SK-N-SH treated with all-trans-retinoic acid at 6 μM for 48 hours (cell line): ENCODE measurements around the gene STOM.

Source experiments
- ARNTL ChIP-seq: fragments of 450-650 bp; formaldehyde crosslinking; IDR thresholded peaks from 2 replicates; pipeline ENCODE4 v1.5.0; 2020; ENCODE audit warnings: low read depth, mild to moderate bottlenecking, moderate library complexity, borderline replicate concordance
- ISL1 ChIP-seq: fragments of 250-450 bp; sonication (Bioruptor Pico); IDR thresholded peaks from 2 replicates; pipeline ENCODE4 v2.1.2; 2022; ENCODE audit warnings: mild to moderate bottlenecking, moderate library complexity
- OSR1 ChIP-seq: fragments of 250-450 bp; sonication (Bioruptor Pico); IDR thresholded peaks from 2 replicates; pipeline ENCODE4 v1.8.0; 2022; ENCODE audit warnings: moderate library complexity, mild to moderate bottlenecking, inconsistent platforms
- PATZ1 ChIP-seq: fragments of 250-450 bp; sonication (Bioruptor Pico); IDR thresholded peaks from 2 replicates; pipeline ENCODE4 v1.8.0; 2020; ENCODE audit warnings: mild to moderate bottlenecking, moderate library complexity, borderline replicate concordance
- POU6F1 ChIP-seq: fragments of 250-450 bp; sonication (Bioruptor Pico); IDR thresholded peaks from 2 replicates; pipeline ENCODE4 v1.8.0; 2021; ENCODE audit warnings: low read depth, mild to moderate bottlenecking, moderate library complexity, borderline replicate concordance
- RARB ChIP-seq: fragments of 250-450 bp; sonication (Bioruptor Pico); IDR thresholded peaks from 2 replicates; pipeline ENCODE4 v1.8.0; 2021; ENCODE audit warnings: mild to moderate bottlenecking, moderate library complexity
- ZC3H10 ChIP-seq: fragments of 250-450 bp; sonication (Bioruptor Pico); IDR thresholded peaks from 2 replicates; pipeline ENCODE4 v1.5.1; 2021; ENCODE audit warnings: mild to moderate bottlenecking, moderate library complexity
- ZFP30 ChIP-seq: fragments of 450-650 bp; formaldehyde crosslinking; IDR thresholded peaks from 2 replicates; pipeline ENCODE4 v1.5.0; 2022; ENCODE audit warnings: mild to moderate bottlenecking, moderate library complexity
- ZNF70 ChIP-seq: fragments of 450-650 bp; formaldehyde crosslinking; IDR thresholded peaks from 2 replicates; pipeline ENCODE4 v1.5.0; 2020; ENCODE audit warnings: mild to moderate bottlenecking, moderate library complexity
- ZNF8 ChIP-seq: fragments of 450-650 bp; formaldehyde crosslinking; IDR thresholded peaks from 2 replicates; pipeline ENCODE4 v1.5.0; 2020; ENCODE audit warnings: mild to moderate bottlenecking, moderate library complexity

- TF ChIP-seq PATZ1 (CRISPR knock-in tag), result no peak
- no peak for TF ChIP-seq RARB (CRISPR knock-in tag)
- TF ChIP-seq OSR1 (CRISPR knock-in tag), result no peak
- no peak for TF ChIP-seq ISL1 (CRISPR knock-in tag)
- no peak for TF ChIP-seq ZC3H10 (CRISPR knock-in tag)
- no peak for TF ChIP-seq ARNTL
- no peak for TF ChIP-seq POU6F1 (CRISPR knock-in tag)
- TF ChIP-seq ZFP30 (CRISPR knock-in tag), result no peak
- TF ChIP-seq ZNF8 (CRISPR knock-in tag), result no peak
- TF ChIP-seq ZNF70 (CRISPR knock-in tag), result no peak
Measured at GRCh38 chr9:121317737-121318630, 52.1 kb downstream of the STOM start.
